ENCODE measurements around the gene CNTNAP2.

DNA sequence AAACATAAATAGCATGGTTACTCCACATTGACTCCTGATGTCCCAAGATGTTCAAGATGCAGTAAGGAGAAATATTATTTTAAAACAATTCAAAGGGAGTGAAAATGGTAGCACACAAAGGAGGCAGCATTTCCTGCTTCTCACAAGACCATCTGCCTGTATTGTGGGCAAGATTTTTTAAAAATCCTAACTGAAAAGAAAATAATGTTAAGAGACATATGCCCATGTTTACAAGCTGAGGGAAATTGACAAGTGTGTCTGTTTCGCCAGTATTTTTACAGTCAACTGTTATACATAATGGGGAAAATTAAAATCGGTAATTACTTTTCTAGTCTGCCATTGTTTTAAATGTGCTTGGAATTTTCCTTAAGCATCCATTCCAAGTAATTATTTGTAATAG, 1827.7 kb downstream of the CNTNAP2 start:
- no peak for TF ChIP-seq ELF4 (IDR thresholded peaks at IDR 0.05)
- TF ChIP-seq ARNT (IDR thresholded peaks at IDR 0.05): no peak
- no peak for TF ChIP-seq ZNF384 (IDR thresholded peaks at IDR 0.05)
- TF ChIP-seq LEF1 (IDR thresholded peaks at IDR 0.05; ENCODE audit: borderline replicate concordance): no peak
- TF ChIP-seq CTBP1 (IDR thresholded peaks at IDR 0.05; ENCODE audit: borderline replicate concordance): no peak
- no peak for TF ChIP-seq FOXM1 (IDR thresholded peaks at IDR 0.05; ENCODE audit: borderline replicate concordance)
- TF ChIP-seq PKNOX1 (IDR thresholded peaks at IDR 0.05): no peak
- no peak for TF ChIP-seq L3MBTL2 (conservative IDR thresholded peaks at IDR 0.05)
- TF ChIP-seq TARDBP (IDR thresholded peaks at IDR 0.05): no peak
- TF ChIP-seq FOXA1 (IDR thresholded peaks at IDR 0.05): no peak
- TF ChIP-seq SUZ12 (IDR thresholded peaks at IDR 0.05): no peak
